ENCODE results near the gene MED25.

The MED25 gene

DNA sequence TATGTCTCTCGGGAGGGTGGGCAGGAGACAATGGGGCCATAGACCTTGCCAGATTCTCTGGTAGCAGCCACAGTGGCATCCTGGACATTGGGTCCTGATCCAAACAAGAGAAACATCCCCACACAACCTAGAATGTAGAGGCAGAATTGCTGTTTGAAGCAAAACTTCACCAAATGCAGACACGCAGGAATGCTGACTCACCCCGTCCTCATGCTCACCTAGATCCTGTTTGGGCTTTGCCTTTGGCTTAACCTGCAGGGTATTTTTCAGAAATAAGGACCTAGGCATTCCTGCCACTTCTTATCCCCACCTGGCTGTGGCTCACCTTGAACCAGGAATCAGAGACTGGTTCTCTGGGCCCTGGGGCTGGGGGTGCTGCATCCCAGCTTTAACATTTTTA is 66.7 kb downstream of the MED25 start:
- ATAC-seq (ENCODE audit: low read depth) (no peak), DNase-seq (ENCODE audit: low spot score) (no peak)
- Histone ChIP-seq H3K27me3 (ENCODE audit: insufficient read depth, poor library complexity, severe bottlenecking) (no peaks in the 10 kb centered on the region), H3K27ac (ENCODE audit: poor library complexity, severe bottlenecking) (no peak overlapping the region), H3K9me3 (ENCODE audit: severe bottlenecking) (no peaks in the 10 kb centered on the region), H3K4me3 (ENCODE audit: severe bottlenecking) (no peak overlapping the region), H3K4me1 (ENCODE audit: insufficient read depth, poor library complexity, severe bottlenecking) (no peaks in the 10 kb centered on the region), H3K36me3 (ENCODE audit: low read depth) (peaks cover 38% of the 10 kb centered on the region)
- TF ChIP-seq, protein P1, sequence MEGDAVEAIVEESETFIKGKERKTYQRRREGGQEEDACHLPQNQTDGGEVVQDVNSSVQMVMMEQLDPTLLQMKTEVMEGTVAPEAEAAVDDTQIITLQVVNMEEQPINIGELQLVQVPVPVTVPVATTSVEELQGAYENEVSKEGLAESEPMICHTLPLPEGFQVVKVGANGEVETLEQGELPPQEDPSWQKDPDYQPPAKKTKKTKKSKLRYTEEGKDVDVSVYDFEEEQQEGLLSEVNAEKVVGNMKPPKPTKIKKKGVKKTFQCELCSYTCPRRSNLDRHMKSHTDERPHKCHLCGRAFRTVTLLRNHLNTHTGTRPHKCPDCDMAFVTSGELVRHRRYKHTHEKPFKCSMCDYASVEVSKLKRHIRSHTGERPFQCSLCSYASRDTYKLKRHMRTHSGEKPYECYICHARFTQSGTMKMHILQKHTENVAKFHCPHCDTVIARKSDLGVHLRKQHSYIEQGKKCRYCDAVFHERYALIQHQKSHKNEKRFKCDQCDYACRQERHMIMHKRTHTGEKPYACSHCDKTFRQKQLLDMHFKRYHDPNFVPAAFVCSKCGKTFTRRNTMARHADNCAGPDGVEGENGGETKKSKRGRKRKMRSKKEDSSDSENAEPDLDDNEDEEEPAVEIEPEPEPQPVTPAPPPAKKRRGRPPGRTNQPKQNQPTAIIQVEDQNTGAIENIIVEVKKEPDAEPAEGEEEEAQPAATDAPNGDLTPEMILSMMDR (IDR thresholded peaks at IDR 0.05; ENCODE audit: poor library complexity, severe bottlenecking): no peak
